Mucosa of descending colon (tissue), 3 donors: ENCODE measurements around the gene CACNA1C. TPM values are rescaled to one million over a fixed set of nuclear protein-coding genes. Genes with fewer than 3 reads are reported as not detected.

Experiments
- ATAC-seq: fragments of 200-7000 bp; cut with Tn5 transposase; one replicate; pipeline ENCODE4 v1.9.1; 2020; ENCODE audit warnings: mild to moderate bottlenecking, moderate library complexity
- DNase-seq, 3 donors: peaks; one replicate each; pipeline ENCODE4 v3.0.0-alpha.2; 2020
- H3K36me3 ChIP-seq: fragments of 200-600 bp; one replicate; pipeline ENCODE4 v1.8.0; 2021; ENCODE audit warnings: low read depth, mild to moderate bottlenecking
- H3K4me1 ChIP-seq: fragments of 200-600 bp; one replicate; pipeline ENCODE4 v1.8.0; 2021; ENCODE audit warnings: low read depth, mild to moderate bottlenecking
- H3K4me3 ChIP-seq: fragments of 200-600 bp; one replicate; pipeline ENCODE4 v1.8.0; 2021; ENCODE audit warnings: mild to moderate bottlenecking
- H3K9me3 ChIP-seq: fragments of 200-600 bp; one replicate; pipeline ENCODE4 v1.8.0; 2021; ENCODE audit warnings: mild to moderate bottlenecking
- intact Hi-C, 2 donors: fragments of 100-400 bp; cut with DNase I in 1 of 2; cut with micrococcal nuclease in 1 of 2; formaldehyde crosslinking; loops; one replicate each; pipeline versions ENCODE4 v1.11.0 to v1.11.1; 2022; cut with DNase I, micrococcal nuclease
- total RNA-seq, 3 donors: library from RNA; stranded (reverse); fragmentation: NEBNext Ultra II Directional in 2 of 3; extraction: Animal tissue kit (Norgen Biotek cat#: 25700) in 2 of 3; gene quantifications; one replicate each; pipeline versions ENCODE4 v1.2.1 to v1.2.4, GENCODE V29; 2021 to 2023
- TF ChIP-seq, protein P1 (sequence below): fragments of 200-600 bp; IDR thresholded peaks from one replicate; pipeline ENCODE4 v1.8.0; 2022; ENCODE audit warnings: antibody characterized with exemption, mild to moderate bottlenecking
- donor health status: DM: no; HTN: no; CAD: no; lungs with moderate emphysema.
- donor health status: DM: no; HTN: no; CAD: no.
- donor health status: DM: no; HTN: yes; CAD: no.

Gene CACNA1C
- total RNA-seq, 3 donors from 2014 or later: 5.5 to 89.4 (median 9.2) TPM

DNA sequence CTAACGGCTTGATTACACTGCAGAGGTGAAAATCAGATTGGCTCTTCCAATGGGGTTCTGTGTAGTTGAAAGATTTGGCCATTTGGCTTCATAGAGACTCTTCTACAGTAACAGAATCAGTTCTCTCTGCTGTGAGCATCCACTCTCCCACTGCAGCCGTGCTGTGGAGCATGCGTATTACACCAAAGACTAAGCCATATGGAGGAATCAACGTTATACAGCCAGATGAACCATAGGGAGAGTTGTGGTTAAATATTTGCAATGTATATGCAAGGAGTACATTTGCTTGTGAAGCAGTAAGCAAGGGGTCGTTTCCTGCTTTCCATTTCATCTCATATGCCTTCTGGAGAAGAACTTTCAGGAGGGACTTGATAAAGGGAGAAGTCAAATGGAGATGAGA is 410.9 kb downstream of the CACNA1C start:
- intact Hi-C loops: no loop called here
- no peaks in the 10 kb centered on the region for H3K4me1 ChIP-seq
- H3K36me3 ChIP-seq: no peaks in the 10 kb centered on the region
- no peak for DNase-seq
- H3K9me3 ChIP-seq: no peaks in the 10 kb centered on the region
- no peak overlapping the region for H3K4me3 ChIP-seq
- no peak for ATAC-seq
- TF ChIP-seq, protein P1, sequence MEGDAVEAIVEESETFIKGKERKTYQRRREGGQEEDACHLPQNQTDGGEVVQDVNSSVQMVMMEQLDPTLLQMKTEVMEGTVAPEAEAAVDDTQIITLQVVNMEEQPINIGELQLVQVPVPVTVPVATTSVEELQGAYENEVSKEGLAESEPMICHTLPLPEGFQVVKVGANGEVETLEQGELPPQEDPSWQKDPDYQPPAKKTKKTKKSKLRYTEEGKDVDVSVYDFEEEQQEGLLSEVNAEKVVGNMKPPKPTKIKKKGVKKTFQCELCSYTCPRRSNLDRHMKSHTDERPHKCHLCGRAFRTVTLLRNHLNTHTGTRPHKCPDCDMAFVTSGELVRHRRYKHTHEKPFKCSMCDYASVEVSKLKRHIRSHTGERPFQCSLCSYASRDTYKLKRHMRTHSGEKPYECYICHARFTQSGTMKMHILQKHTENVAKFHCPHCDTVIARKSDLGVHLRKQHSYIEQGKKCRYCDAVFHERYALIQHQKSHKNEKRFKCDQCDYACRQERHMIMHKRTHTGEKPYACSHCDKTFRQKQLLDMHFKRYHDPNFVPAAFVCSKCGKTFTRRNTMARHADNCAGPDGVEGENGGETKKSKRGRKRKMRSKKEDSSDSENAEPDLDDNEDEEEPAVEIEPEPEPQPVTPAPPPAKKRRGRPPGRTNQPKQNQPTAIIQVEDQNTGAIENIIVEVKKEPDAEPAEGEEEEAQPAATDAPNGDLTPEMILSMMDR: no peak

- Histone ChIP-seq H3K4me1 (no peaks in the 10 kb centered on the region), H3K4me3 (no peak overlapping the region), H3K9me3 (no peaks in the 10 kb centered on the region), H3K36me3 (no peaks in the 10 kb centered on the region)
- TF ChIP-seq, protein P1: no peak
- DNase-seq: no peak
- intact Hi-C loops: no loop called here
- ATAC-seq: no peak
These were observed 412.9 kb downstream of the CACNA1C start for GRCh38 chr12:2465681-2466080.

- no peak for DNase-seq
- intact Hi-C loops: no loop called here
- TF ChIP-seq, protein P1: no peak
- no peak for ATAC-seq
- Histone ChIP-seq H3K4me3 (no peak overlapping the region), H3K4me1 (no peaks in the 10 kb centered on the region), H3K9me3 (no peaks in the 10 kb centered on the region), H3K36me3 (no peaks in the 10 kb centered on the region)
These were observed 413.4 kb downstream of the CACNA1C start for GRCh38 chr12:2466211-2466610.

DNA sequence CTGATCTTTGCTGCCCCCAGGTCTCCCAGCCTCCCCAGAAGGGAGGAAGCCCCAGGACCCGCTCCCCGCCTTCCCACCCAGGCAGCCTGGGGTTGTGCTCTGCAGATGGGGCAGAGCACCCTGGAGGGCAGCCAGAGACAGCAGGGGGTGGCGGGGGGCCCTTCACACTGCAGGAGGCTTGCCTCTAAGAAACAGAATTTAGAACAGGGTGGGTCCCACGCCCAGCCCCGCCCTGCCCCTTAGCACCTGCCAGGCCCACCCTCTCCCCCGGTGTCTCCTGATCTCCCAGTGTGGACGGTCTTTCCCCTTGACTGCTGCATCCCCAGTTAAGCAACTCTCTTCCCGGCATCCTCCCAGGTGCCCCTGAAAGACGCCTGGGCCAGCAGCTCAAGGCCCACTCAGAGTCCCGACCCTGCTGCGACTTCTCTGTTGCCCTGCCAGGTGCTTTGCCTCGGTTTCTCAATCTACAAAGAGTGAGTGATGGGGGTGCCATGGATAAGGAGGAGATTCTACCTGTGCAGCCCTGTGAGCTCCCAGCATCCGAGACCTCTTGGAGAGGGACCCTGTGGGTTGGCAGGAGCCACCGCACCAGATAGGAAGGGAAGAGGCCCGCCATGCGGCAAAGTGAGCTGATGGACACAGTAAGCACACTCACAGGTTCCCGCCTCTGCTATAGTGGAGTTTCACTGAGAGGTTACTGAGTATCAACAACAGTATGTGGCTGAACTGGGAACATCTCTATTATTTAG is 414.8 kb downstream of the CACNA1C start:
- intact Hi-C loops: no loop called here
- Histone ChIP-seq H3K9me3 (no peaks in the 10 kb centered on the region), H3K36me3 (no peaks in the 10 kb centered on the region), H3K4me1 (no peaks in the 10 kb centered on the region), H3K4me3 (no peak overlapping the region)
- no peak for ATAC-seq
- TF ChIP-seq, protein P1: no peak
- DNase-seq: no peak

GRCh38 chr12:2475984-2476383 is 423.2 kb downstream of the CACNA1C start:
- Histone ChIP-seq H3K36me3 (no peaks in the 10 kb centered on the region), H3K9me3 (no peaks in the 10 kb centered on the region), H3K4me3 (no peak overlapping the region), H3K4me1 (no peaks in the 10 kb centered on the region)
- ATAC-seq (no peak), DNase-seq (no peak)
- intact Hi-C loops: no loop called here
- TF ChIP-seq, protein P1: no peak
